HUDEP-2 (cell line): ENCODE data around the gene TCEAL5.
"Not testable (repeated sequence)": the region's sequence is repeated elsewhere in the genome, so short reads cannot be mapped to it uniquely, and the experiment has no call there.

Experiments
- DNase-seq, 76 experiments: peaks; one replicate each; lab custom pipeline; 2025; ENCODE audit not compliant: unreplicated experiment in 76 of 76; lab: John Stamatoyannopoulos, UW

The TCEAL5 gene

GRCh38 chrX:103235608-103236007 is 40.9 kb downstream of the TCEAL5 start:
- peak in 19 of 76 experiments; percentile 0 to 57 (median 12) for DNase-seq

GRCh38 chrX:103234869-103235268 is 41.7 kb downstream of the TCEAL5 start:
- DNase-seq = no peak

GRCh38 chrX:103233263-103233662 is 43.3 kb downstream of the TCEAL5 start:
- DNase-seq = no peak

GRCh38 chrX:103225918-103226317 is 50.6 kb downstream of the TCEAL5 start:
- not testable (repeated sequence) for DNase-seq
